AG09309 (cell line): ENCODE measurements around the gene DGKA.
A peak's percentile ranks its signal among the peaks of the same experiment; 100 is the strongest.

Experiments used
- DNase-seq: peaks from one replicate; pipeline ENCODE4 v3.0.0-alpha.2; 2010; ENCODE audit warnings: low read depth
- H3K4me3 ChIP-seq: 2 replicates; pipeline ENCODE4 v1.5.1; 2011; ENCODE audit warnings: mild to moderate bottlenecking, low read depth, low read length, moderate library complexity; ENCODE audit not compliant: control insufficient read depth
- CTCF ChIP-seq: IDR thresholded peaks from 2 replicates; pipeline ENCODE4 v1.5.1; 2011; ENCODE audit warnings: mild to moderate bottlenecking, low read depth, low read length, inconsistent platforms; ENCODE audit not compliant: insufficient read depth, control insufficient read depth; ENCODE audit errors: missing control alignments

The DGKA gene

GRCh38 chr12:55969356-55969755 is 38.4 kb downstream of the DGKA start:
- no peak for TF ChIP-seq CTCF
- DNase-seq = no peak
- H3K4me3 ChIP-seq = no peak overlapping the region

GRCh38 chr12:55970775-55971174 is 39.8 kb downstream of the DGKA start:
- H3K4me3 ChIP-seq = no peak overlapping the region
- TF ChIP-seq CTCF = no peak
- no peak for DNase-seq

- no peak for DNase-seq
- TF ChIP-seq CTCF = no peak
- H3K4me3 ChIP-seq = no peak overlapping the region
Measured at GRCh38 chr12:55972042-55972441, 41.1 kb downstream of the DGKA start.

GRCh38 chr12:55972456-55972855 is 41.5 kb downstream of the DGKA start:
- H3K4me3 ChIP-seq = peak overlapping the region; percentile 79
- no peak for DNase-seq
- TF ChIP-seq CTCF = no peak

- DNase-seq = no peak
- H3K4me3 ChIP-seq = peak overlapping the region; percentile 79
Measured at GRCh38 chr12:55972911-55973598, 42.1 kb downstream of the DGKA start.

GRCh38 chr12:55973599-55974307 is 42.8 kb downstream of the DGKA start, which contains the start of gene RAB5B:
TSS of gene RAB5B (plus strand) at chr12:55974078. CDS start at chr12:55986961, 12,883 bp downstream.
- no peak for TF ChIP-seq CTCF
- DNase-seq = peak; percentile 100
- peak within 1 kb of the TSS; percentile 84 for H3K4me3 ChIP-seq

More at GRCh38 chr12:55972911-55973598, 42.1 kb downstream of the DGKA start:
- TF ChIP-seq CTCF = no peak
